Suprapubic skin (tissue), 4 donors: ENCODE measurements around the gene SIAH3.

Experiments used
- CTCF ChIP-seq, 2 donors: fragments of 200-600 bp in 1 of 2; fragments of 450-650 bp in 1 of 2; sonication (generic) in 1 of 2; IDR thresholded peaks; one replicate each; pipeline ENCODE4 v1.5.1; 2016 to 2019; ENCODE audit warnings: antibody characterized with exemption in 2 of 2, mild to moderate bottlenecking in 1 of 2, moderate library complexity in 1 of 2
- EP300 ChIP-seq: sonication (generic); formaldehyde crosslinking; IDR thresholded peaks from one replicate; pipeline ENCODE4 v1.6.1; 2017; ENCODE audit warnings: antibody characterized with exemption
- POLR2A ChIP-seq, 2 donors: fragments of 450-650 bp; IDR thresholded peaks; one replicate each; pipeline ENCODE4 v1.6.1; 2017; ENCODE audit warnings: antibody characterized with exemption in 2 of 2, mild to moderate bottlenecking in 2 of 2, moderate library complexity in 2 of 2
- POLR2AphosphoS5 ChIP-seq, 3 donors: sonication (generic); formaldehyde crosslinking; IDR thresholded peaks; one replicate each; pipeline ENCODE4 v1.6.1; 2017; ENCODE audit warnings: antibody characterized with exemption in 3 of 3

GRCh38 chr13:45850027-45850613, 1.4 kb downstream of the SIAH3 start:
- TF ChIP-seq CTCF (IDR thresholded peaks at IDR 0.05) (no peak), POLR2AphosphoS5 (IDR thresholded peaks at IDR 0.05) (no peak), POLR2A (IDR thresholded peaks at IDR 0.05) (no peak), EP300 (no peak)
